ENCODE measurements around the gene CERCAM. TPM values are rescaled to one million over a fixed set of nuclear protein-coding genes. Genes with fewer than 3 reads are reported as not detected.
A peak's percentile ranks its signal among the peaks of the same experiment; 100 is the strongest.

CERCAM gene
- total RNA-seq, 1 experiment from 2014 or later = 11.3 TPM

- BruUV-seq (replicated peaks) = no TSS peak
- in situ Hi-C loops (cut with HindIII; ENCODE audit: low pct_unique_long_range_greater_than_20kb, low sequenced_read_pairs) = no loop called here
- Histone ChIP-seq H3K4me3 (ENCODE audit: low read depth in 2 of 2, low read length in 2 of 2) (peak overlapping the region; percentile 64 to 65), H3K27ac (ENCODE audit: low read length) (no peak overlapping the region), H3K36me3 (ENCODE audit: control insufficient read depth, insufficient read depth, low read length) (no peaks in the 10 kb centered on the region), H3K27me3 (ENCODE audit: control insufficient read depth, insufficient read depth, low read length) (no peaks in the 10 kb centered on the region), H3K4me1 (ENCODE audit: control insufficient read depth, insufficient read depth, low read length) (peaks cover 4% of the 10 kb centered on the region), H3K9me3 (ENCODE audit: control insufficient read depth, insufficient read depth, low read depth, low read length) (no peaks in the 10 kb centered on the region)
- intact Hi-C loops (cut with micrococcal nuclease; ENCODE audit: unreplicated experiment) = loop anchor here (10.0 kb wide), 1 partner anchor 124 kb away; no protein-coding TSS in a partner anchor
- CTCF ChIA-PET = interaction anchor here (0.6 to 1.7 kb wide), 3 partner anchors 9 to 57 kb away, joined by 3 to 13 read pairs (median 9); no protein-coding TSS in a partner anchor
- DNase-seq (ENCODE audit: low read depth, low spot score) (no peak), ATAC-seq (no peak)
- POLR2A ChIA-PET = interaction anchor here (0.5 to 0.7 kb wide), 3 partner anchors 14 to 37 kb away, joined by 3 to 11 read pairs (median 5); partner anchors contain the start of gene ODF2
- no peak for TF ChIP-seq SIN3A (IDR thresholded peaks at IDR 0.05; ENCODE audit: borderline replicate concordance, insufficient read depth, low read depth, low read length)
- no peak for TF ChIP-seq TCF7L2 (IDR thresholded peaks at IDR 0.05; ENCODE audit: low read depth, low read length)
- TF ChIP-seq, protein P1, sequence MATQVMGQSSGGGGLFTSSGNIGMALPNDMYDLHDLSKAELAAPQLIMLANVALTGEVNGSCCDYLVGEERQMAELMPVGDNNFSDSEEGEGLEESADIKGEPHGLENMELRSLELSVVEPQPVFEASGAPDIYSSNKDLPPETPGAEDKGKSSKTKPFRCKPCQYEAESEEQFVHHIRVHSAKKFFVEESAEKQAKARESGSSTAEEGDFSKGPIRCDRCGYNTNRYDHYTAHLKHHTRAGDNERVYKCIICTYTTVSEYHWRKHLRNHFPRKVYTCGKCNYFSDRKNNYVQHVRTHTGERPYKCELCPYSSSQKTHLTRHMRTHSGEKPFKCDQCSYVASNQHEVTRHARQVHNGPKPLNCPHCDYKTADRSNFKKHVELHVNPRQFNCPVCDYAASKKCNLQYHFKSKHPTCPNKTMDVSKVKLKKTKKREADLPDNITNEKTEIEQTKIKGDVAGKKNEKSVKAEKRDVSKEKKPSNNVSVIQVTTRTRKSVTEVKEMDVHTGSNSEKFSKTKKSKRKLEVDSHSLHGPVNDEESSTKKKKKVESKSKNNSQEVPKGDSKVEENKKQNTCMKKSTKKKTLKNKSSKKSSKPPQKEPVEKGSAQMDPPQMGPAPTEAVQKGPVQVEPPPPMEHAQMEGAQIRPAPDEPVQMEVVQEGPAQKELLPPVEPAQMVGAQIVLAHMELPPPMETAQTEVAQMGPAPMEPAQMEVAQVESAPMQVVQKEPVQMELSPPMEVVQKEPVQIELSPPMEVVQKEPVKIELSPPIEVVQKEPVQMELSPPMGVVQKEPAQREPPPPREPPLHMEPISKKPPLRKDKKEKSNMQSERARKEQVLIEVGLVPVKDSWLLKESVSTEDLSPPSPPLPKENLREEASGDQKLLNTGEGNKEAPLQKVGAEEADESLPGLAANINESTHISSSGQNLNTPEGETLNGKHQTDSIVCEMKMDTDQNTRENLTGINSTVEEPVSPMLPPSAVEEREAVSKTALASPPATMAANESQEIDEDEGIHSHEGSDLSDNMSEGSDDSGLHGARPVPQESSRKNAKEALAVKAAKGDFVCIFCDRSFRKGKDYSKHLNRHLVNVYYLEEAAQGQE (IDR thresholded peaks at IDR 0.05; ENCODE audit: insufficient read depth in 1 of 2, low read depth in 2 of 2, low read length in 1 of 2) = no peak
- TF ChIP-seq POLR2AphosphoS5 (IDR thresholded peaks at IDR 0.05; ENCODE audit: low read depth, low read length) = no peak
- no peak for TF ChIP-seq CTCF (IDR thresholded peaks at IDR 0.05)
Observed at GRCh38 chr9:128419061-128419925, 1.4 kb upstream of the CERCAM start.

DNA sequence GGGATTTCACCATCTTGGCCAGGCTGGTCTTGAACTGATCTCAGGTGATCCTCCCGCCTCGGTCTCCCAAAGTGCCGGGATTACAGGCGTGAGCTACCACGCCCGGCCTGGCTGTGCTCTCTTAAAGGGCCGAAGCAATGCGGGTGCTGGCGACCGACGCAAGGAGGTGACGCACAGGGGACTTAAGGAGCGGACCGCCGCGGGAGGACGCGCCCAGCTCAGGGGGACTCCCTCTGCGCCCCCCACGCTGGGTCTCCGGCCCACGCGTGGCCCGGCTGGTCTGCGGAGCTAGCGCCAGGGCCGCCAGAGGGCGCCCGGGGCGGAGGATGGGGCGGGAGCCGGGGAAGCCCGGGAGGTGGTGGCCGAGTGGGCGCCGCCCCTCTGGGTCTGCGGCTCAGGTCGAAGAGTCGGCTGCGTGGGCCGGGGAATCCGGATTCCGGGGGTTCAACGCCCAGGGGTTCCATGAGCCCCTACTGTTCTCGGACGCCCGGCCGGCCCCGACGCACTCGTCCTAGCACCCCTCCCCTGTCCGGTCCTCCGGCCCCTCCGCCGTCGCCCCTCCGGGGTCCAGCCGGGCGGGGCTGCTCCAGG, 502 bp upstream of the CERCAM start:
- Histone ChIP-seq H3K36me3 (ENCODE audit: control insufficient read depth, insufficient read depth, low read length) (no peaks in the 10 kb centered on the region), H3K4me1 (ENCODE audit: control insufficient read depth, insufficient read depth, low read length) (peaks cover 4% of the 10 kb centered on the region), H3K27me3 (ENCODE audit: control insufficient read depth, insufficient read depth, low read length) (no peaks in the 10 kb centered on the region), H3K27ac (ENCODE audit: low read length) (peak overlapping the region; percentile 29; the same call in 1 of the 2 replicates), H3K9me3 (ENCODE audit: control insufficient read depth, insufficient read depth, low read depth, low read length) (no peaks in the 10 kb centered on the region), H3K4me3 (ENCODE audit: low read depth in 2 of 2, low read length in 2 of 2) (peak overlapping the region; percentile 64 to 65)
- no TSS peak for BruUV-seq (replicated peaks)
- CTCF ChIA-PET = interaction anchor here (0.7 to 1.7 kb wide), 5 partner anchors 9 to 235 kb away, joined by 3 to 13 read pairs (median 5); no protein-coding TSS in a partner anchor
- ATAC-seq (peak; percentile 91), DNase-seq (ENCODE audit: low read depth, low spot score) (no peak)
- TF ChIP-seq CTCF (IDR thresholded peaks at IDR 0.05) = peak; percentile 91
- peak; percentile 48; the same call in 1 of the 2 replicates for TF ChIP-seq SIN3A (IDR thresholded peaks at IDR 0.05; ENCODE audit: borderline replicate concordance, insufficient read depth, low read depth, low read length)
- TF ChIP-seq, protein P1 (IDR thresholded peaks at IDR 0.05; ENCODE audit: insufficient read depth in 1 of 2, low read depth in 2 of 2, low read length in 1 of 2) = no peak
- intact Hi-C loops (cut with micrococcal nuclease; ENCODE audit: unreplicated experiment) = no loop called here
- POLR2A ChIA-PET = interaction anchor here (0.6 to 0.7 kb wide), 3 partner anchors 30 to 38 kb away, joined by 5 to 17 read pairs (median 7); partner anchors contain the start of gene ODF2
- in situ Hi-C loops (cut with HindIII; ENCODE audit: low pct_unique_long_range_greater_than_20kb, low sequenced_read_pairs) = no loop called here
